Testis (tissue), 2 donors: ENCODE data around the gene EPS8L2.

Experiments
- POLR2A ChIP-seq: fragments of 450-650 bp; IDR thresholded peaks from one replicate; pipeline ENCODE4 v1.6.1; 2017; ENCODE audit warnings: antibody characterized with exemption, mild to moderate bottlenecking, moderate library complexity
- TF ChIP-seq, protein P1 (sequence below), 3 experiments: fragments of 450-650 bp in 2 of 3; fragments of 200-600 bp in 1 of 3; sonication (generic) in 1 of 3; IDR thresholded peaks; one replicate each; pipeline ENCODE4 v1.5.1; 2016 to 2019; ENCODE audit warnings: antibody characterized with exemption in 3 of 3, mild to moderate bottlenecking in 2 of 3, moderate library complexity in 1 of 3

DNA sequence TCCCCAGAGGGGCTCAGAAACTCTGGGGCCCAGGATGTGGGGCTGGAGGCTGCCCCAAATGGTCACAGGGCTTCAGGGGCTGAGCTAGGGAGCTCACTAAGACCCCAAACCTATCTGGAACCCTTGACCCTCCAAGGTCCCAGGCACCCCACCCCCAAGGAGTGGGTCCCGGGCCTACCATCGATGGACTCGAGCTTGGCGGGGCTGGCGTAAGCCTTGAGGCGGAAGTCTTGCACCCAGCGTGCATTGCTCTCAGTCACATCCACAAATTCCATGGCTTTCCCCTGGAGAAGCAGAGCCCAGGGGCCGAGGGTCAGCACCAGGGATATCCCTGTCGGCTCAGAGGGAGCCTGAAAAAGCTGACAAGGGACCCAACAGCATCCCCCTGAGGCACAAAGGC is 67.8 kb downstream of the EPS8L2 start:
- TF ChIP-seq, protein P1, sequence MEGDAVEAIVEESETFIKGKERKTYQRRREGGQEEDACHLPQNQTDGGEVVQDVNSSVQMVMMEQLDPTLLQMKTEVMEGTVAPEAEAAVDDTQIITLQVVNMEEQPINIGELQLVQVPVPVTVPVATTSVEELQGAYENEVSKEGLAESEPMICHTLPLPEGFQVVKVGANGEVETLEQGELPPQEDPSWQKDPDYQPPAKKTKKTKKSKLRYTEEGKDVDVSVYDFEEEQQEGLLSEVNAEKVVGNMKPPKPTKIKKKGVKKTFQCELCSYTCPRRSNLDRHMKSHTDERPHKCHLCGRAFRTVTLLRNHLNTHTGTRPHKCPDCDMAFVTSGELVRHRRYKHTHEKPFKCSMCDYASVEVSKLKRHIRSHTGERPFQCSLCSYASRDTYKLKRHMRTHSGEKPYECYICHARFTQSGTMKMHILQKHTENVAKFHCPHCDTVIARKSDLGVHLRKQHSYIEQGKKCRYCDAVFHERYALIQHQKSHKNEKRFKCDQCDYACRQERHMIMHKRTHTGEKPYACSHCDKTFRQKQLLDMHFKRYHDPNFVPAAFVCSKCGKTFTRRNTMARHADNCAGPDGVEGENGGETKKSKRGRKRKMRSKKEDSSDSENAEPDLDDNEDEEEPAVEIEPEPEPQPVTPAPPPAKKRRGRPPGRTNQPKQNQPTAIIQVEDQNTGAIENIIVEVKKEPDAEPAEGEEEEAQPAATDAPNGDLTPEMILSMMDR (IDR thresholded peaks at IDR 0.05), result no peak
- TF ChIP-seq POLR2A, result no peak
